Lower leg skin (tissue), 4 donors: ENCODE measurements around the gene REST. TPM values are rescaled to one million over a fixed set of nuclear protein-coding genes. Genes with fewer than 3 reads are reported as not detected.
"Not testable (repeated sequence)": the region's sequence is repeated elsewhere in the genome, so short reads cannot be mapped to it uniquely, and the experiment has no call there.

ENCODE experiments used
- DNase-seq, 2 donors: peaks; one replicate each; pipeline ENCODE4 v3.0.0-alpha.2; 2019; ENCODE audit warnings: low spot score in 2 of 2
- H3K4me3 ChIP-seq: fragments of 200-600 bp; sonication (generic); 2 replicates; pipeline ENCODE4 v1.5.1; 2017; ENCODE audit warnings: mild to moderate bottlenecking, low read depth; ENCODE audit not compliant: poor library complexity, severe bottlenecking
- CTCF ChIP-seq, 3 donors: fragments of 450-650 bp; IDR thresholded peaks; one replicate each; pipeline ENCODE4 v1.5.1; 2016; ENCODE audit warnings: antibody characterized with exemption in 3 of 3, mild to moderate bottlenecking in 3 of 3, moderate library complexity in 2 of 3
- POLR2A ChIP-seq, 2 donors: fragments of 450-650 bp; IDR thresholded peaks; one replicate each; pipeline ENCODE4 v1.6.1; 2016 to 2017; ENCODE audit warnings: antibody characterized with exemption in 2 of 2, mild to moderate bottlenecking in 1 of 2, moderate library complexity in 1 of 2
- WGBS, 2 donors: methylation state at CpG; one replicate each; pipeline ENCODE4 v1.1.5; 2018; 5-methylcytosine and 5-hydroxymethylcytosine counted together
- intact Hi-C: fragments of 100-400 bp; cut with DNase I; formaldehyde crosslinking; loops from one replicate; pipeline ENCODE4 v1.15.0; 2023; ENCODE audit warnings: low total_unique reads
- total RNA-seq, 4 donors: library from RNA; depleted of rRNA; stranded (reverse); fragments of >200 nt; gene quantifications; one replicate each; pipeline ENCODE4 v1.1.0, GENCODE V29; 2016

The REST gene
- total RNA-seq, 4 donors from 2014 or later = 29.2 to 48.2 (median 41.7) TPM

DNA sequence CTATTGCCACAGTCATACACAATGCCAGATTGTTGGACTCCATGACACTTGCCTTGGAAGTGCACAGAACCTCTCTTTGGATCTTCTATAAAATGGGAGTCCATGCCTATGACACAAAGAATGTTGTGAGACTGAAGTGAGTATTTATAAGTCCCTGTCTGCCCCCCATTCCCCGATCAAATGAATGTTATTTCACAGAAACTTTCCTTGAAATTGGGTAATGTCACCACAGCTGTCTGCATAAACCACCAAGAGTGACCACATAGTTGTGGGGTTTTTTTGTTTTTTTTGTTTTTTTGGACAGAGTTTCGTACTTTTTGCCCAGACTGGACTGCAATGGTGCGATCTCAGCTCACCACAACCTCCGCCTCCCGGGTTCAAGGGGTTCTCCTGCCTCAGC, 27.1 kb upstream of the REST start:
- no peak for DNase-seq
- no peak overlapping the region for H3K4me3 ChIP-seq
- intact Hi-C loops = no loop called here
- no peak for TF ChIP-seq CTCF (IDR thresholded peaks at IDR 0.05)
- TF ChIP-seq POLR2A (IDR thresholded peaks at IDR 0.05) = no peak
- WGBS, 2 donors = 89 to 93% methylated on average over 5 of the region's 5 CpGs

DNA sequence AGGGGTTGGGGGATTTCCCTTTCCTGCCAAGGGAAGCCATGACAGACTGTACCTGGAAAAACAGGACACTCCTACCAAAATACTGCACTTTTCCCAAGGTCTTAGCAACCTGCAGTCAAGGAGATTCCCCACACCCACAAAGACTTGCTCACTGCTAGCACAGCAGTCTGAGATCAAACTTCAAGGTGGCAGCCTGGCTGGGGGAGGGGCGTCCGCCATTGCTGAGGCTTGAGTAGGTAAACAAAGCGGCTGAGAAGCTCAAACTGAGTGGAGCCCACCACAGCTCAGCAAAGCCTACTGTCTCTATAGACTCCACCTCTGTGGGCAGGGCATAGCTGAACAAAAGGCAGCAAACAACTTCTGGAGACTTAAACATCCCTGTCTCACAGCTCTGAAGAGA, 23.2 kb upstream of the REST start:
- intact Hi-C loops, DNase-seq, H3K4me3 ChIP-seq: not testable (repeated sequence)
- WGBS, 2 donors = 91 to 97% methylated on average over 3 of the region's 3 CpGs

- 100% methylated on average over 1 of the region's 1 CpG for WGBS, 2 donors
- H3K4me3 ChIP-seq = no peak overlapping the region
- intact Hi-C loops = no loop called here
- no peak for DNase-seq
- TF ChIP-seq POLR2A (IDR thresholded peaks at IDR 0.05) (no peak), CTCF (IDR thresholded peaks at IDR 0.05) (no peak)
Observed at GRCh38 chr4:56892691-56893090, 15.0 kb upstream of the REST start.

- 94 to 95% methylated on average over 17 of the region's 17 CpGs for WGBS, 2 donors
- H3K4me3 ChIP-seq, DNase-seq, intact Hi-C loops: not testable (repeated sequence)
Observed at GRCh38 chr4:56897842-56898241, 9.9 kb upstream of the REST start.

DNA sequence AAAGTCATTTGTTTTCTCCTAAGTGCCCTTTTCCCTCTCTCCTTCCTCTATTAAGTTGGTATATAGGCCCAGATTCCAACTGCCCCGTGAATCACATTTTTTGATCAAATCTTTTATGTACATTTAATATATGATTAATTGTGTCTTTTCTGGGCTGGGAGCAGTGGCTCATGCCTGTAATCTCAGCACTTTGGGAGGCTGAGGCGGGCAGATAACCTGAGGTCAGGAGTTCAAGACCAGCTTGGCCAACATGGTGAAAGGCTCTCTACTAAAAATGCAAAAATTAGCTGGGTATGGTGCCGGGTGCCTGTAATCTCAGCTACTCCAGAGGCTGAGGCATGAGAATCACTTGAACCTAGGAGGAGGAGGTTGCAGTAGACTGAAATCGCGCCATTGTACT, 7.5 kb upstream of the REST start:
- H3K4me3 ChIP-seq, DNase-seq, intact Hi-C loops: not testable (repeated sequence)
- WGBS, 2 donors = 95 to 99% methylated on average over 5 of the region's 5 CpGs

GRCh38 chr4:56902703-56903102, 5.0 kb upstream of the REST start:
- no peak for TF ChIP-seq CTCF (IDR thresholded peaks at IDR 0.05)
- TF ChIP-seq POLR2A (IDR thresholded peaks at IDR 0.05) = no peak
- intact Hi-C loops = no loop called here
- no peak overlapping the region for H3K4me3 ChIP-seq
- no peak for DNase-seq
- WGBS, 2 donors = 60 to 64% methylated on average over 3 of the region's 3 CpGs

GRCh38 chr4:56905796-56906195, 1.9 kb upstream of the REST start:
- intact Hi-C loops = no loop called here
- DNase-seq = no peak
- no peak overlapping the region for H3K4me3 ChIP-seq
- 84 to 85% methylated on average over 1 of the region's 1 CpG for WGBS, 2 donors
- TF ChIP-seq POLR2A (IDR thresholded peaks at IDR 0.05) (no peak), CTCF (IDR thresholded peaks at IDR 0.05) (no peak)
